ENCODE measurements around the gene POU3F3. TPM values are rescaled to one million over a fixed set of nuclear protein-coding genes. Genes with fewer than 3 reads are reported as not detected.

Gene POU3F3
- total and polyA plus RNA-seq, 2 of the 8 experiments (the other 6 are each of a cell fraction or from before 2014, with no cell fraction given): 0.09 TPM; not detected in 1

GRCh38 chr2:104870100-104870975 is 16.4 kb downstream of the POU3F3 start:
- DNase-seq (ENCODE audit: low read depth in 1 of 2, low spot score in 2 of 2): no peak
- Histone ChIP-seq H3K4ac (replicated peaks; ENCODE audit: insufficient read length, low read depth, low read length) (no peak overlapping the region), H2BK120ac (replicated peaks; ENCODE audit: low read depth, low read length) (no peak overlapping the region), H3K9ac (replicated peaks in 1 of 4; ENCODE audit: extremely low read depth in 1 of 4, low read depth in 3 of 4, low read length in 3 of 4) (no peak overlapping the region), H2AFZ (ENCODE audit: low read length) (no peak overlapping the region), H2BK15ac (ENCODE audit: low read length) (no peak overlapping the region), H4K91ac (replicated peaks; ENCODE audit: insufficient read length, low read length) (no peak overlapping the region), H4K5ac (ENCODE audit: insufficient read length, low read depth, low read length) (no peak overlapping the region), H3K27me3 (replicated peaks in 1 of 4; ENCODE audit: control insufficient read depth in 3 of 4, extremely low read depth in 1 of 4, insufficient read depth in 3 of 4, low read length in 3 of 4) (peaks cover 69 to 98% (median 94%) of the 10 kb centered on the region in 4 experiments), H4K8ac (ENCODE audit: extremely low read depth, insufficient read depth, low read length) (no peak overlapping the region), H3K9me3 (ENCODE audit: insufficient read depth in 2 of 2, low read depth in 1 of 2, low read length in 1 of 2) (no peaks in the 10 kb centered on the region), H4K20me1 (replicated peaks in 1 of 2; ENCODE audit: control insufficient read depth in 1 of 2, insufficient read depth in 2 of 2, low read length in 2 of 2) (peaks cover 12 to 20% of the 10 kb centered on the region in 2 experiments), H2AK5ac (ENCODE audit: low read depth, low read length) (no peak overlapping the region; the same call in 1 of the 2 replicates), H3K27ac (ENCODE audit: low read depth, low read length) (no peak overlapping the region), H2BK12ac (ENCODE audit: low read depth, low read length) (no peak overlapping the region), H3K79me1 (ENCODE audit: low read depth, low read length) (no peaks in the 10 kb centered on the region), H3K79me2 (ENCODE audit: control insufficient read depth in 1 of 2, insufficient read depth in 2 of 2, low read length in 2 of 2) (no peaks in the 10 kb centered on the region), H3K56ac (replicated peaks; ENCODE audit: insufficient read length, low read depth, low read length) (no peak overlapping the region), H2BK5ac (ENCODE audit: low read depth, low read length) (no peak overlapping the region), H2BK20ac (ENCODE audit: low read length) (no peak overlapping the region), H3K4me3 (ENCODE audit: extremely low read depth in 1 of 4, insufficient read depth in 2 of 4, low read depth in 3 of 4, low read length in 4 of 4) (no peak overlapping the region), H3K4me1 (replicated peaks in 1 of 4; ENCODE audit: control insufficient read depth in 3 of 4, insufficient read depth in 4 of 4, low read length in 3 of 4) (peaks cover 4 to 31% (median 13%) of the 10 kb centered on the region in 4 experiments), H3K36me3 (ENCODE audit: control insufficient read depth in 2 of 4, insufficient read depth in 4 of 4, low read length in 3 of 4) (no peaks in the 10 kb centered on the region), H3K4me2 (ENCODE audit: insufficient read depth in 1 of 2, low read depth in 2 of 2, low read length in 2 of 2) (no peak overlapping the region; a peak in 1 of 4 replicates), H3K14ac (ENCODE audit: insufficient read length) (no peak overlapping the region), H3K18ac (ENCODE audit: extremely low read depth, low read length) (no peak overlapping the region), H3K23me2 (ENCODE audit: low read depth, low read length) (peaks cover 21% of the 10 kb centered on the region), H3K23ac (ENCODE audit: insufficient read length) (no peak overlapping the region)
- ChIA-PET POLR2A (ENCODE audit: partially characterized antibody) (interaction anchor here (1.5 kb wide), 1 partner anchor 9 kb away, joined by 3 read pairs; no protein-coding TSS in a partner anchor), CTCF (ENCODE audit: partially characterized antibody) (interaction anchor here (1.0 to 1.9 kb wide), 4 partner anchors 10 to 74 kb away, joined by 3 to 6 read pairs (median 4); no protein-coding TSS in a partner anchor)
- no peak for FAIRE-seq
- 32% methylated on average over 4 of the region's 4 CpGs; no CpG with 5 or more reads in 1 of the 2 experiments for WGBS, 2 experiments (ENCODE audit: extremely low coverage in 1 of 2, insufficient coverage in 1 of 2, insufficient read length in 1 of 2, insufficient replicate concordance in 2 of 2, low coverage in 1 of 2, low lambda C conversion rate in 2 of 2, missing lambda C conversion rate in 1 of 2)
- TF ChIP-seq KDM1A (IDR thresholded peaks at IDR 0.05; ENCODE audit: borderline replicate concordance, low read length) (no peak), RNF2 (IDR thresholded peaks at IDR 0.05; ENCODE audit: borderline replicate concordance, low read depth, low read length, missing control alignments, poor library complexity, severe bottlenecking) (peak; percentile 87), EZH2 (IDR thresholded peaks at IDR 0.05; ENCODE audit: low read depth, low read length, severe bottlenecking) (peak; percentile 34), CHD2 (IDR thresholded peaks at IDR 0.05; ENCODE audit: low read length) (no peak), SUZ12 (IDR thresholded peaks at IDR 0.05; ENCODE audit: low read length) (peak; percentile 71)
